Bone marrow (tissue), 2 donors: ENCODE data around the gene SAMD11.
"Not testable (repeated sequence)": the region's sequence is repeated elsewhere in the genome, so short reads cannot be mapped to it uniquely, and the experiment has no call there.

Source experiments
- DNase-seq, 2 donors: peaks; one replicate each; lab custom pipeline; 2025; lab: John Stamatoyannopoulos, UW

SAMD11 gene, protein sequence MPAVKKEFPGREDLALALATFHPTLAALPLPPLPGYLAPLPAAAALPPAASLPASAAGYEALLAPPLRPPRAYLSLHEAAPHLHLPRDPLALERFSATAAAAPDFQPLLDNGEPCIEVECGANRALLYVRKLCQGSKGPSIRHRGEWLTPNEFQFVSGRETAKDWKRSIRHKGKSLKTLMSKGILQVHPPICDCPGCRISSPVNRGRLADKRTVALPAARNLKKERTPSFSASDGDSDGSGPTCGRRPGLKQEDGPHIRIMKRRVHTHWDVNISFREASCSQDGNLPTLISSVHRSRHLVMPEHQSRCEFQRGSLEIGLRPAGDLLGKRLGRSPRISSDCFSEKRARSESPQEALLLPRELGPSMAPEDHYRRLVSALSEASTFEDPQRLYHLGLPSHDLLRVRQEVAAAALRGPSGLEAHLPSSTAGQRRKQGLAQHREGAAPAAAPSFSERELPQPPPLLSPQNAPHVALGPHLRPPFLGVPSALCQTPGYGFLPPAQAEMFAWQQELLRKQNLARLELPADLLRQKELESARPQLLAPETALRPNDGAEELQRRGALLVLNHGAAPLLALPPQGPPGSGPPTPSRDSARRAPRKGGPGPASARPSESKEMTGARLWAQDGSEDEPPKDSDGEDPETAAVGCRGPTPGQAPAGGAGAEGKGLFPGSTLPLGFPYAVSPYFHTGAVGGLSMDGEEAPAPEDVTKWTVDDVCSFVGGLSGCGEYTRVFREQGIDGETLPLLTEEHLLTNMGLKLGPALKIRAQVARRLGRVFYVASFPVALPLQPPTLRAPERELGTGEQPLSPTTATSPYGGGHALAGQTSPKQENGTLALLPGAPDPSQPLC

GRCh38 chr1:923131-923990 lies at the start of gene SAMD11:
Gene SAMD11 (plus strand): TSS chr1:923923. CDS start chr1:924432, 509 bp downstream.
- peak in 1 of 2 donors; percentile 22 for DNase-seq

GRCh38 chr1:876428-877208 lies 47.1 kb upstream of the SAMD11 start:
- not testable (repeated sequence) for DNase-seq

DNA sequence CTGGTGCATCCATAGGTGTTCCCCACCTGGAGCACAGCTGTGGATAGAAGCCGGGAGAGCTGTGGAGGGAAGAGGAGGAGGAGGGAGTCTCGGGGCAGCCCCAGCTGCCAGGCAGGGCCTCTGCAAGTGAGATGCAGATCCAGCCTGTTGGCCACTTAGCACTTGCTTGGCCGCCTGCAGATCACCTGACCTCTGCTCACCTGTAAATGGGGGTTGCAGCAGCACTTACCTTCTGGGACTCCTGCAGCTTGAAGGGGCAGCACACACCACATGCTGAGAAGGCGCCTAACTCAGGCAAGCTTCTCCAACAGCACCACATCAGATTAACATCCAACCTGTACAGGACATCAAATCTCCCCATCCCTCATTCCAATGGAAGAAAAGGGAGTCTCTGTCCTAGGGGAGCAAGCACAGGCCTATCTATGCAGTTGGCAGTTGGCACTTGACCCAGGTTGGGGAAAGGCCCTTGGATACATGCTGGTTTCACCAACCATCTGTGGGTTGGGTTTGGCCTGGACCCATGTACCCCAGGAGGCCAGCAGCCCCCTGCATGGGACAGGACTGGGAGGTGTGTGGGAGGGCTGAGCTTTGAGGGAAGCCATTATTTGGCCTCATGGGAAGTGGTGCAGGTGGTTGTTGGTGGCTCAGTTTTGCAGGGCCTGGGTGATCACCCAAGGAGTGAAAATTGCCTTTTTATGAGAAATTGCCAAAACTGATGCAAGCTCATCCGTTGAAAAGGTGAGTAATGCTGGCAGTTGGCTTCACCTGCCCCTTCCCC lies 46.3 kb upstream of the SAMD11 start:
- not testable (repeated sequence) for DNase-seq

- DNase-seq = not testable (repeated sequence)
Measured at GRCh38 chr1:880511-880910, 43.2 kb upstream of the SAMD11 start.

DNA sequence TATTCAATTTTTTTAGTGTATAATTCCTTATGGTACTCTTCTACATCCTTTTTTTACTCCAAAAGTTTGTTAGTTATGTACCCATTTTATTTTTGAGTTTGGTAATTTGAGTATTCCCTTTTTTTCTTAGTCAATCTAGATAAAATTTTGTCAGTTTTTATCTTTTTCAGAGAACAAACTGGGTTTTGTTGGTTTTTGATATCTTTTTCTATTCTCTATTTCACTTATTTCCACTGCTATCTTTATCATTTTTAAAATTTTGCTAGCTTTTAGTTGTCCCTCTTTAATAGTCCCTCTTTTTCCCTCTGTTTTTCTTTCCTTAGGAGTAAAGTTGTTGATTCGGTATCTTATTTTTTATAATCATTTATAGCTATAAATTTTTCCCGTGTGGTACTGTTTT lies 42.8 kb upstream of the SAMD11 start:
- DNase-seq = not testable (repeated sequence)

- DNase-seq = no peak
Measured at GRCh38 chr1:886311-886710, 37.4 kb upstream of the SAMD11 start.

DNA sequence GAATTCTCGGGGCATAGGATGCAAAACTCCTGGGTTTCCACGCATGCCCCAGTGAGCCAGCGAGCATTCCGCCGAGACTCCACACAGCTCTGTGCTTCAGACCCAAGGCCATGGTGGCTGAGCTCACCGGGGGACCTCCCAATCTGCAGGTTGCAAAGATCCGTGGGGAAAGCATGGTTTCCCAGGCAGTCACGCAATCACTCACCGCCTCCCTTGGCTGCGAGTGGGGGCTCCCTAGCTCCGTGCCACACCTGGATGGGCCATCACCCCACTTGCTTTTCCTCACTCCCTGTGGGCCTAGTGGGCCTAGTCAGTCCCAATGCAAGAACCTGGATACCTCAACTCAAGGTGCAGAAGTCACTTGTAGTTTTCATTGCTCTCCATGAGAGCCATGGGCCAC lies 37.0 kb upstream of the SAMD11 start:
- DNase-seq = no peak

GRCh38 chr1:888297-888696 lies 35.4 kb upstream of the SAMD11 start:
- DNase-seq = no peak

DNA sequence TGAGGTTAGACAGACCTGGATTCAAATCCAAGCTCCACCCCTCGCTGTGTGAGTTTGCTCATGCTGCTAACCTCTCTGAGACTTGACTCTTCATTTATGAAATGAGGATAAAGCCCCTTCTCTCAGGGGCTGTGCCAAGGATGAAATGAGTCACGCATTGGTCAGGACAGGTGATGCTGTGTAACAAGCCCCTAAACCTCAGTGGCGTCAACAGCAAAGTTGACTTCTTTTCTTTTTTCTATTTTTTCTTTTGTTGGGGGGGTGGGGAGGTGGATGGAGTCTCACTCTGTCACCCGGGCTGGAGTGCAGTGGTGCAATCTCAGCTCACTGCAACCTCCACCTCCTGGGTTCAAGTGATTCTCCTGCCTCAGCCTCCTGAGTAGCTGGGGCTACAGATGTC lies 33.9 kb upstream of the SAMD11 start:
- DNase-seq = not testable (repeated sequence)

DNA sequence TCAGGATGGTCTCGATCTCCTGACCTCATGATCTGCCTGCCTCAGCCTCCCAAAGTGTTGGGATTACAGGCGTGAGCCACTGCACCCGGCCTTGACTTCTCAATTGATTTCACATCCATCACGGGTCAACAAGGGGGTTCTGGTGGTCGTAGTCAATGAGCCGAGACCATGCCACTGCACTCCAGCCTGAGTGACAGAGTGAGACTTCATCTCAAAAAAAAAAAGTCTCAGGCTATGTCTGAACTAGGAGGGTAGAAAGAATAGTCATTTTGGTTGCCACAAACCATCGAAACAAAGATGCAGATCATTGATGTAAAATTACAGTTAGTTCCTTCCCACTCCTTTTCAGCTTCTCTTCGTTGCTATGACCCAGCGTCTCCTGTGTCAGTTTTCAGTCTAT lies 33.5 kb upstream of the SAMD11 start:
- not testable (repeated sequence) for DNase-seq

- DNase-seq = no peak
Measured at GRCh38 chr1:890661-891060, 33.1 kb upstream of the SAMD11 start.

DNA sequence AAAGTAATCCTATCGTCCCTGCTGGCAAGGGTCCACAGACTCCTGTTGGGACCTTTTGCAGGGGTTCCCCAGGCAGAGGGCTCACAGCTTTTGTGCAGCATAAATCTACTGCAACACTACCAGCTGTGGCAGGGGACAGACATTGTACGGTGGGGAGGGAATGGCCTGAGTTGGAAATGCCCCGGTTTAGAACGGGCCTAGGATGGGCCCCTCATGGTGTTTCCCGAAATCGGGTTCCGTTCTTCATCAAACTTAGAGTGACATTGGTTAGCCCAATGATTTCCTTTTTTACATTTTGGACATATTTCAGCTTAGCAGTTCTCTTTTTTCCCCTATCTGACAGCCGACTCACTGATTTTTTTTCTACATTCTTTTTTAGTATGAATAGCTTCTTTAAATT lies 26.5 kb upstream of the SAMD11 start:
- peak in 1 of 2 donors; percentile 8 for DNase-seq

- not testable (repeated sequence) for DNase-seq
Measured at GRCh38 chr1:897951-898350, 25.8 kb upstream of the SAMD11 start.

- DNase-seq = no peak
Measured at GRCh38 chr1:899636-900317, 23.9 kb upstream of the SAMD11 start.

DNA sequence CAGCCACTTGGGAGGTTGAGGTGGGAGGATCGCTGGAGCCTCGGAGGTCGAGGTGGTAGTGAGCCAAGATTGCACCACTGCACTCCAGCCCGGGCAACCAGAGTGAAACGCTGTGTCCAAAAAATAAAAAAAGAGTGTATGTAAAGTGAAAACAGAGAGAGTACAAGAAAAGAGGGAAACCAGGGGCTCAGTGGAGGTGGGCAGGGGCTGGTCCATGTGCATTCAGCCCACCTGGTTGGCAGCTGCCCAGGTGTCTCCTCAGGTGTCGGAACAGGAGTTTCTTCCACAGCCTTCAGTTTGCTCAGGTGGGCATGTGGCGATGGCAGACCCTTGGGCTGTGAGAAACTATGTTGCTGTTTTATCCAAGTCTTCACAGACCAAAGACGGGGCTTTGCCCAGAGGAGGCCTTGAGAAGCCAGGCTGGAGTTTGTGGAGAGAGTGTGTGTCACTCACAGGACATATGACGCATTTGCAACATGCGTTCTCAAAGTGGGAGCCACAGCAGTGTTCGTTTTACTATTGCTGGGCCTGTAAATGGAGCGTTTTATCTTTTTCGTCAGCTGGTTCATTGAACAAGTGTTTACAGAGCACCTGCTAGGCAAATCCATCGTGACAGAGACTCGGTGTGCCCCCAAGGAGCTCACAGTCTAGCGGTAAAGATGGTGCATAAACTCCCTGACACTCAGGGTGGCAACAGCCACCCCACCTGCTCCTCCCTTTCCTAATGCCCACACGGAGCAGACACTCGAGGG lies 22.4 kb upstream of the SAMD11 start:
- no peak for DNase-seq

GRCh38 chr1:902802-903201 lies 20.9 kb upstream of the SAMD11 start:
- DNase-seq = no peak

DNA sequence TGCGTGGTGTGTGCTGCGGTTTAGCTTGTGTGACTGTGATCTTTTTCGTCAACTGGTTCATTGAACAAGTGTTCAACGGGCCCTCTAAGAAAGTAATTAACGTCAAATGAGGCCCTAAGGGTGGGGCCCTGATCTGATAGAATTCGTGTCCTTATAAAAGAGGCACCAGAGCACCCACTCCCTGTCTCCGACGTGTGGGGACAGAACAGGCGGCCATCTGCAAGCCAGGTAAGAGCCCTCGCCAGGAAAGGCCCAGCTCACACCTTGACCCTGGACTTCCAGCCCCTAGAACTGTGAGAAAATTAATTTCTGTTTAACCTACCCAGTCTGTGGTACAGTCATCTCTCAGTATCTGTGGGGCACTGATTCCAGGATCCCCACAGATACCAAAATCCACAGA lies 20.4 kb upstream of the SAMD11 start:
- no peak for DNase-seq

GRCh38 chr1:903721-904271 lies 19.9 kb upstream of the SAMD11 start:
- no peak for DNase-seq
